Superior temporal gyrus (tissue), 1 donor: Measurements from ENCODE around the gene PDIA3.
"Not testable (repeated sequence)": the region's sequence is repeated elsewhere in the genome, so short reads cannot be mapped to it uniquely, and the experiment has no call there.

Experiments used
- DNase-seq: peaks from one replicate; pipeline ENCODE4 v3.0.0-alpha.2; 2016; ENCODE audit errors: extremely low spot score

Gene PDIA3

GRCh38 chr15:43776718-43777266 lies 30.6 kb downstream of the PDIA3 start, which contains the start of gene ELL3:
Gene ELL3 (minus strand): TSS chr15:43776966. CDS start chr15:43776901, 65 bp downstream.
- peak; percentile 52 for DNase-seq

GRCh38 chr15:43777267-43777914 lies 31.2 kb downstream of the PDIA3 start:
- DNase-seq, result peak; percentile 62

- DNase-seq, result no peak
Measured at GRCh38 chr15:43779016-43779415, 32.8 kb downstream of the PDIA3 start.

GRCh38 chr15:43789409-43789808 lies 43.2 kb downstream of the PDIA3 start:
- no peak for DNase-seq

- DNase-seq, result peak; percentile 99
Measured at GRCh38 chr15:43791993-43792760, 45.9 kb downstream of the PDIA3 start, which contains the start of gene SERF2. Gene SERF2 (plus strand): TSS chr15:43792320. CDS start chr15:43792377, 57 bp downstream.

GRCh38 chr15:43792761-43793476 lies 46.7 kb downstream of the PDIA3 start:
- no peak for DNase-seq

- no peak for DNase-seq
Measured at GRCh38 chr15:43793647-43794046, 47.4 kb downstream of the PDIA3 start.

- DNase-seq, result no peak
Measured at GRCh38 chr15:43794269-43795037, 48.2 kb downstream of the PDIA3 start.

- DNase-seq, result no peak
Measured at GRCh38 chr15:43795197-43795596, 49.0 kb downstream of the PDIA3 start.

- DNase-seq, result no peak
Measured at GRCh38 chr15:43795997-43796396, 49.8 kb downstream of the PDIA3 start.

GRCh38 chr15:43796566-43796965 lies 50.3 kb downstream of the PDIA3 start:
- no peak for DNase-seq

- DNase-seq, result no peak
Measured at GRCh38 chr15:43799209-43799944, 53.1 kb downstream of the PDIA3 start.

GRCh38 chr15:43799945-43800285 lies 53.7 kb downstream of the PDIA3 start, which contains the start of gene SERINC4:
Gene SERINC4 (minus strand): TSS chr15:43800220. CDS start chr15:43799986, 234 bp downstream.
- no peak for DNase-seq

GRCh38 chr15:43800286-43801141 lies 54.3 kb downstream of the PDIA3 start, which contains the start of gene HYPK:
Gene HYPK (plus strand): TSS chr15:43800599. CDS start chr15:43800623, 24 bp downstream.
- peak; percentile 94 for DNase-seq

- not testable (repeated sequence) for DNase-seq
Measured at GRCh38 chr15:43802676-43803075, 56.4 kb downstream of the PDIA3 start.

GRCh38 chr15:43808435-43808950 lies 62.3 kb downstream of the PDIA3 start:
- DNase-seq, result no peak

- no peak for DNase-seq
Measured at GRCh38 chr15:43808960-43809678, 62.9 kb downstream of the PDIA3 start.

GRCh38 chr15:43815064-43815463 lies 68.8 kb downstream of the PDIA3 start:
- DNase-seq, result not testable (repeated sequence)

GRCh38 chr15:43821505-43821904 lies 75.3 kb downstream of the PDIA3 start:
- DNase-seq, result no peak
